GM10847 (cell line): Measurements from ENCODE around the gene TTC29.

Experiments used
- POLR2A ChIP-seq: IDR thresholded peaks from 2 replicates; pipeline ENCODE4 v1.6.1; 2011; ENCODE audit not compliant: insufficient read length; ENCODE audit errors: extremely low read depth

The TTC29 gene

GRCh38 chr4:146945556-146946374 is at the start of gene TTC29:
Gene TTC29 (minus strand): TSS chr4:146945864. CDS start chr4:146939895, 5,969 bp downstream.
- no peak for TF ChIP-seq POLR2A

GRCh38 chr4:146981651-146982050 is 36.0 kb upstream of the TTC29 start:
- TF ChIP-seq POLR2A: no peak

GRCh38 chr4:146978641-146979040 is 33.0 kb upstream of the TTC29 start:
- no peak for TF ChIP-seq POLR2A

- no peak for TF ChIP-seq POLR2A
Observed at GRCh38 chr4:146976145-146976544, 30.5 kb upstream of the TTC29 start.

GRCh38 chr4:146975527-146975926 is 29.9 kb upstream of the TTC29 start:
- no peak for TF ChIP-seq POLR2A

GRCh38 chr4:146975036-146975435 is 29.4 kb upstream of the TTC29 start:
- TF ChIP-seq POLR2A: no peak

- TF ChIP-seq POLR2A: no peak
Observed at GRCh38 chr4:146972036-146972435, 26.4 kb upstream of the TTC29 start.

- no peak for TF ChIP-seq POLR2A
Observed at GRCh38 chr4:146969126-146969525, 23.5 kb upstream of the TTC29 start.

GRCh38 chr4:146960634-146961033 is 15.0 kb upstream of the TTC29 start:
- no peak for TF ChIP-seq POLR2A

GRCh38 chr4:146959692-146960091 is 14.0 kb upstream of the TTC29 start:
- TF ChIP-seq POLR2A: no peak

GRCh38 chr4:146957237-146957636 is 11.6 kb upstream of the TTC29 start:
- TF ChIP-seq POLR2A: no peak

GRCh38 chr4:146952896-146953295 is 7.2 kb upstream of the TTC29 start:
- TF ChIP-seq POLR2A: no peak

GRCh38 chr4:146949559-146949958 is 3.9 kb upstream of the TTC29 start:
- no peak for TF ChIP-seq POLR2A

GRCh38 chr4:146943691-146944375 is 1.8 kb downstream of the TTC29 start:
- TF ChIP-seq POLR2A: no peak

- TF ChIP-seq POLR2A: no peak
Observed at GRCh38 chr4:146932116-146932515, 13.5 kb downstream of the TTC29 start.

- no peak for TF ChIP-seq POLR2A
Observed at GRCh38 chr4:146930673-146931072, 15.0 kb downstream of the TTC29 start.

- TF ChIP-seq POLR2A: no peak
Observed at GRCh38 chr4:146927695-146928094, 18.0 kb downstream of the TTC29 start.

GRCh38 chr4:146916479-146917076 is 29.1 kb downstream of the TTC29 start:
- TF ChIP-seq POLR2A: no peak
